K562 (cell line): ENCODE measurements around the gene FAM167B. TPM values are rescaled to one million over a fixed set of nuclear protein-coding genes. Genes with fewer than 3 reads are reported as not detected.
A peak's percentile ranks its signal among the peaks of the same experiment; 100 is the strongest.

Experiments
- ATAC-seq: fragments of 200-7000 bp; cut with Tn5 transposase; 3 replicates; pipeline ENCODE4 v1.9.1; 2020; ENCODE audit warnings: moderate library complexity
- BruUV-seq: library from RNA; stranded (reverse); fragments of 400-500 nt; replicated peaks from 2 replicates; lab custom pipeline; 2021; lab: Mats Ljungman, UMichigan
- CTCF ChIA-PET: fragments of 300-600 bp; formaldehyde crosslinking; extraction: SDS; loops from one replicate; lab custom pipeline; 2021; ENCODE audit warnings: low intra/inter-chr PET ratio; lab: Yijun Ruan, JAX
- POLR2A ChIA-PET: fragments of 300-600, 350-650 bp; sonication (Branson Sonifier 250); formaldehyde crosslinking; extraction: SDS; loops from one replicate; lab custom pipeline; 2021; ENCODE audit warnings: antibody characterized with exemption, inconsistent platforms; lab: Yijun Ruan, JAX
- DNase-seq, 4 experiments: peaks; one replicate each; pipeline versions ENCODE4 v3.0.0 to v3.0.0-alpha.2; 2011 to 2018; ENCODE audit warnings: low spot score in 3 of 4, mixed read lengths in 3 of 4; ENCODE audit errors: extremely low read depth in 1 of 4
- FAIRE-seq: peaks from 2 replicates; lab custom pipeline; 2011; peaks lifted over from hg19 to GRCh38; lab: Jason Lieb, UNC
- H2AFZ ChIP-seq: 2 replicates; pipeline ENCODE4 v1.6.0; 2011; ENCODE audit warnings: low read depth, low read length, control low read depth, inconsistent platforms
- H3K27ac ChIP-seq: fragments of 200-600 bp; 3 replicates; pipeline ENCODE4 v1.8.0; 2011; ENCODE audit warnings: low read depth, mild to moderate bottlenecking, control low read depth, inconsistent platforms, low read length, moderate library complexity, mixed read lengths; ENCODE audit errors: extremely low read depth
- H3K27me3 ChIP-seq, 2 experiments: fragments of 300-600 bp in 1 of 2; 2 replicates in 1 of 2; 3 replicates in 1 of 2; pipeline versions ENCODE4 v1.6.0 to v1.8.0; 2011; ENCODE audit warnings: inconsistent platforms in 2 of 2, low read length in 2 of 2, mild to moderate bottlenecking in 1 of 2, mixed read lengths in 1 of 2, moderate library complexity in 1 of 2; ENCODE audit not compliant: control insufficient read depth in 2 of 2, insufficient read depth in 2 of 2
- H3K36me3 ChIP-seq: fragments of 300-600 bp; 3 replicates; pipeline ENCODE4 v1.8.0; 2011; ENCODE audit warnings: mild to moderate bottlenecking, low read length, inconsistent platforms; ENCODE audit not compliant: control insufficient read depth, insufficient read depth
- H3K4me1 ChIP-seq, 2 experiments: fragments of 200-600 bp in 1 of 2; replicated peaks in 1 of 2; 2 replicates in 1 of 2; 3 replicates in 1 of 2; pipeline versions ENCODE4 v1.5.1 to v1.8.0; 2011; ENCODE audit warnings: inconsistent platforms in 2 of 2, low read length in 2 of 2, mild to moderate bottlenecking in 1 of 2, mixed read lengths in 1 of 2, moderate library complexity in 1 of 2; ENCODE audit not compliant: control insufficient read depth in 2 of 2, insufficient read depth in 2 of 2
- H3K4me2 ChIP-seq: 2 replicates; pipeline ENCODE4 v1.6.1; 2011; ENCODE audit warnings: low read length, control low read depth, inconsistent platforms, mixed read lengths; ENCODE audit not compliant: insufficient read depth
- H3K4me3 ChIP-seq: fragments of 200-600 bp; sonication (generic), shearing (Covaris generic); 2 replicates; pipeline ENCODE4 v1.5.1; 2016; ENCODE audit warnings: control low read depth, inconsistent platforms
- H3K79me2 ChIP-seq: fragments of 200-600 bp; 3 replicates; pipeline ENCODE4 v1.8.0; 2011; ENCODE audit warnings: low read length, inconsistent platforms; ENCODE audit not compliant: control insufficient read depth, insufficient read depth
- H3K9ac ChIP-seq, 2 experiments: 2 replicates each; pipeline versions ENCODE4 v1.6.0 to v1.6.1; 2011; ENCODE audit warnings: low read depth in 2 of 2, low read length in 2 of 2, control low read depth in 1 of 2, inconsistent platforms in 1 of 2, mild to moderate bottlenecking in 1 of 2, mixed read lengths in 1 of 2; ENCODE audit not compliant: insufficient read depth in 1 of 2
- H3K9me1 ChIP-seq: one replicate; pipeline ENCODE4 v1.6.0; 2011; ENCODE audit warnings: inconsistent platforms, mild to moderate bottlenecking, low read length, moderate library complexity; ENCODE audit not compliant: control insufficient read depth, insufficient read depth
- H3K9me3 ChIP-seq: replicated peaks from 2 replicates; pipeline ENCODE4 v1.5.1; 2011; ENCODE audit warnings: low read depth, low read length, inconsistent platforms; ENCODE audit not compliant: control insufficient read depth, insufficient read depth
- H4K20me1 ChIP-seq: replicated peaks from 2 replicates; pipeline ENCODE4 v1.6.1; 2011; ENCODE audit warnings: low read length, inconsistent platforms, mixed read lengths; ENCODE audit not compliant: control insufficient read depth, insufficient read depth
- HNRNPL ChIP-seq: fragments of 200-400 bp; formaldehyde crosslinking; IDR thresholded peaks from 2 replicates; pipeline ENCODE4 v1.6.1; 2017; ENCODE audit warnings: low read depth, mild to moderate bottlenecking, low read length
- KLF13 ChIP-seq: fragments of 450-650 bp; IDR thresholded peaks from 2 replicates; pipeline ENCODE4 v1.6.1; 2016; ENCODE audit warnings: missing genetic modification characterization, low read depth, mild to moderate bottlenecking, missing compliant biosample characterization, moderate library complexity, borderline replicate concordance
- NR2F6 ChIP-seq: fragments of 450-650 bp; formaldehyde crosslinking; IDR thresholded peaks from 2 replicates; pipeline ENCODE4 v1.4.0; 2020; ENCODE audit warnings: mild to moderate bottlenecking
- PTRF ChIP-seq: fragments of 450-650 bp; IDR thresholded peaks from 2 replicates; pipeline ENCODE4 v1.6.1; 2016; ENCODE audit warnings: mild to moderate bottlenecking, missing genetic modification characterization, missing compliant biosample characterization
- ZKSCAN8 ChIP-seq: fragments of 200-800 bp; sonication (Bioruptor generic); IDR thresholded peaks from 2 replicates; pipeline ENCODE4 v1.6.1; 2016; ENCODE audit warnings: missing genetic modification characterization, missing compliant biosample characterization
- WGBS: fragments of 100-300 bp; shearing (Covaris generic); methylation state at CpG from one replicate; pipeline ENCODE4 v1.1.6; 2016; ENCODE audit warnings: low coverage, mixed read lengths; ENCODE audit not compliant: insufficient coverage; ENCODE audit errors: missing lambda C conversion rate; 5-methylcytosine and 5-hydroxymethylcytosine counted together
- in situ Hi-C: fragments of 300-500 bp; cut with MboI; formaldehyde crosslinking; loops from 4 replicates; pipeline ENCODE4 v1.15.0; 2018; ENCODE audit warnings: inconsistent platforms, mixed read lengths
- intact Hi-C: fragments of 100-400 bp; cut with micrococcal nuclease; formaldehyde crosslinking; loops from 2 replicates; pipeline ENCODE4 v1.14.2; 2022
- polyA plus RNA-seq, 8 experiments: library from polyadenylated mRNA; depleted of rRNA in 4 of 8; stranded (reverse) in 5 of 8; unstranded in 3 of 8; fragments of >200 nt; fragmentation: Nextera tagmentation in 2 of 8; fragmentation: Illumina TruSeq in 1 of 8; extraction: Ambion mirVana in 2 of 8; extraction: Trizol in 1 of 8; gene quantifications; 2 replicates each; pipeline versions ENCODE4 v1.2.1 to v1.2.3, GENCODE V29; 2011 to 2014; ENCODE audit warnings: inconsistent platforms in 1 of 8, missing spikeins in 1 of 8
- total RNA-seq, 7 experiments: library from RNA; depleted of rRNA in 6 of 7; stranded (reverse); fragments of >200 nt in 6 of 7; fragmentation: Illumina TruSeq in 2 of 7; extraction: Trizol in 2 of 7; gene quantifications; 2 replicates each; pipeline versions ENCODE4 v1.2.1 to v1.2.3, GENCODE V29; 2011 to 2021; ENCODE audit warnings: low replicate concordance in 1 of 7
- TF ChIP-seq, protein P1 (sequence below): sonication (generic); formaldehyde crosslinking; IDR thresholded peaks from 2 replicates; pipeline ENCODE4 v1.8.1; 2023; ENCODE audit warnings: mild to moderate bottlenecking, missing genetic modification reagents

Gene FAM167B
- total and polyA plus RNA-seq, 9 of the 15 experiments (the other 6 are each of a cell fraction or from before 2014, with no cell fraction given) = not detected

DNA sequence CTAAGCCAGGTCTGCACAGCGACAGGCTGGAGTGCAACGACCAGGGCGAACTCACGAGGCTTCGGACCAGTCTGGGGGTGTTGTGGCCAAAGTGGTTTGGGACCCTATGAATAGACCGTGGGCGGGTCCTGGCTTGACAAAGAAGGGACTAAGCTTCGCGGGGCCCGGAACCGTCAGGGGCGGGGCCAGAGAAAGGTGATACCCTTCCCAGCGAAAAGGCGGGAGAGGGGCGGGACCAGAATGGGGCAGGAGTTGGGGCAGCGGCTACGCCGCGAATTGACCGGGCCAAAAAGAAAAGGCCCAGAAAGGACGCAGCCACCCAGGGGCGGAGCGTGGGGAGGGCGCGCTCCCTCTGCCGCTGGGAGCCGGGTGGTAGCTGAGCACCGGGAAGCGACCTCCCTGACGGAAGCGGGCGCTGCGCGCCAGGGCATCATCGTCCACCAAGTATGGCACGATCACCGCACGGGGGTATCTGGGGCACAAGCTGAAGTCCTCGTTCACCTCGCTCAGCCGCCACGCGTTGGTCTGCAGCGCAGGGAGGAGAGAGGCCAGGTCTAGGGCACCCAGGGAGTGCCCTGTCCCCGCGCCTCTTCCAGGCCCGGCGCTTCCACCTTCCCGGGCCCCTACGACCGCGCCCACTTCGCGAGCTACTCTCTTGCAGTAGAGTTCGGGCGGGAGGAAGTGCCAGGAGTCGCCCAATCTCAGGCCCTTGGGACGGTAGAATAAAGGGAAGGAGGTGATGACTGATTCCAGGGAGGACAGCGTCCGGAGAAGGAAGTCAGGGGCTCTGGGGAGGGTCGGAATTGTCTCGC, 6.7 kb upstream of the FAM167B start:
- Histone ChIP-seq H3K79me2 (no peaks in the 10 kb centered on the region), H3K4me2 (no peak overlapping the region), H4K20me1 (no peaks in the 10 kb centered on the region), H3K4me1 (peaks cover 23 to 26% of the 10 kb centered on the region in 2 experiments; a peak in 4 of 5 replicates), H3K36me3 (no peaks in the 10 kb centered on the region), H2AFZ (no peak overlapping the region; the same call in 1 of the 2 replicates), H3K9me1 (no peaks in the 10 kb centered on the region), H3K9me3 (no peaks in the 10 kb centered on the region), H3K9ac (peak overlapping the region in 1 of 2 experiments; percentile 7; a peak in 1 of 4 replicates), H3K27ac (no peak overlapping the region), H3K27me3 (no peaks in the 10 kb centered on the region), H3K4me3 (no peak overlapping the region)
- intact Hi-C loops (no loop called here), in situ Hi-C loops (no loop called here)
- no peak for FAIRE-seq
- CTCF ChIA-PET = no interaction called here
- TF ChIP-seq ZKSCAN8 = no peak
- no peak for TF ChIP-seq PTRF (tag)
- TF ChIP-seq NR2F6 (CRISPR knock-in tag) = no peak
- TF ChIP-seq KLF13 (tag) = no peak
- TF ChIP-seq, protein P1, sequence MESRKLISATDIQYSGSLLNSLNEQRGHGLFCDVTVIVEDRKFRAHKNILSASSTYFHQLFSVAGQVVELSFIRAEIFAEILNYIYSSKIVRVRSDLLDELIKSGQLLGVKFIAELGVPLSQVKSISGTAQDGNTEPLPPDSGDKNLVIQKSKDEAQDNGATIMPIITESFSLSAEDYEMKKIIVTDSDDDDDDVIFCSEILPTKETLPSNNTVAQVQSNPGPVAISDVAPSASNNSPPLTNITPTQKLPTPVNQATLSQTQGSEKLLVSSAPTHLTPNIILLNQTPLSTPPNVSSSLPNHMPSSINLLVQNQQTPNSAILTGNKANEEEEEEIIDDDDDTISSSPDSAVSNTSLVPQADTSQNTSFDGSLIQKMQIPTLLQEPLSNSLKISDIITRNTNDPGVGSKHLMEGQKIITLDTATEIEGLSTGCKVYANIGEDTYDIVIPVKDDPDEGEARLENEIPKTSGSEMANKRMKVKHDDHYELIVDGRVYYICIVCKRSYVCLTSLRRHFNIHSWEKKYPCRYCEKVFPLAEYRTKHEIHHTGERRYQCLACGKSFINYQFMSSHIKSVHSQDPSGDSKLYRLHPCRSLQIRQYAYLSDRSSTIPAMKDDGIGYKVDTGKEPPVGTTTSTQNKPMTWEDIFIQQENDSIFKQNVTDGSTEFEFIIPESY (CRISPR knock-in tag) = peak; percentile 70; the same call in 1 of the 2 replicates
- 0 out of 2 replicates have a peak, but pooled peaks have one; percentile 24 for TF ChIP-seq HNRNPL
- 87% methylated on average over 52 of the region's 62 CpGs for WGBS
- no peak for ATAC-seq
- no peak for DNase-seq
- POLR2A ChIA-PET = interaction anchor here (0.6 to 1.3 kb wide), 5 partner anchors 8 to 41 kb away, joined by 3 to 6 read pairs (median 4); no protein-coding TSS in a partner anchor
- no TSS peak for BruUV-seq
